GM21360 (cell line): Measurements from ENCODE around the gene INKA1.

Experiments
- ATAC-seq: cut with Tn5 transposase; IDR thresholded peaks from one replicate; pipeline ENCODE4 v1.9.1; 2021; ENCODE audit warnings: mild to moderate bottlenecking, moderate library complexity; ENCODE audit not compliant: unreplicated experiment

Gene INKA1

DNA sequence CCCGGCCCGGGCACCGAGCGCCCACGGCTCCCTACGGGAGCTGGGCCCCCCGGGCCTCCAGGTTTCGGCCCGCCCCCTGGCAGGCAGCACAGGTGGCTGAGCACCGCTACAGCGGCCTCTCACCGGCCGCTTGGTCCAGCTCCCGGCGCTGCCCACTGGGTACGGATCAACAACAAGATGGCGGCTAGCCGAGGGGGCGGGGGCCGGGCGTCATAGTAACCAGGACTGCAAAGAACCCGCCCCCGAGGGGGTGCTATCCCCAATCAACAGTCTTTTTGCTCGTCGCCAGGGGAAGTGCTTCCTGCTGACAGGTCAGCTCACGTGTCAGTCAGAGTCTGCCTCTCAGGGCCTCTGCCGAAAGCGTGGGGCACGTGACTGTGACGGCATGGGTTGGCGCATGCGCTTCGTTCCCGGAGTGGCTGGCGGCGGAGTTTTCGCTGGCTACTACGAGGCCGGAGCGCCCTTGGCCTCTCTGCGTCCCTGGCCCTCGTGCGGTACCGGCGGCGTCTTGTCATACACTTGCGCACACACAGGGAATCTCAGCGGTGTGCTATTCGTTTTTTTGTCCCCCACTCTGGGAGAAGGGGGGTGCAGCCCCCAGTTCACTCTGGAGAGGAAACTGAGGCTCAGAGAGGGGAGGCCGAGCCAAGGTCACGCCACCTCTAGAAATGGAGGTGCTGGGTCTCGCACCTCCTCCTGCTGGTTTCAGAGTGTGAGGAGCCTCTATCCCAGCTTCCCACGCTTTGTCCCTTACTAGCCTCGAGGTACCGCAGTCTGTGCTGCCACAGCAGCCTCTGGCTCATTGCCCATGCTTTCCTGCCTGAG is 16.5 kb upstream of the INKA1 start, which contains the start of gene IP6K1:
Gene IP6K1, minus strand, starts transcription at position 186 of the 825 bp plus-strand sequence. CDS start 38,502 bp downstream, outside the sequence.
- peak; percentile 96 for ATAC-seq

DNA sequence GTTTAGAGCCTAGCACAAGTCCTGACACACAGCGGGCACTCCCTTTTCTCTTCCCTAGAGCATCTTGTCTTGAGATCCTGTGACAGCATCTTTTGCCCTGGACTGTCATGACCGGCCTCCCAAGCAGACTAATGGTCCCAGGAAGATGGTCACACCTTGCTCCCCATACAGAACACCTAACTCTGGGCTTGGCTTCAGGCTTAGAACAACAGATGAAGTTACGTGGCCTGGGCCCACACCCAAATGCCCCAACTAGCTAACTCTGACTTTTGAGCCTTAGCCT is 15.9 kb upstream of the INKA1 start:
- no peak for ATAC-seq

DNA sequence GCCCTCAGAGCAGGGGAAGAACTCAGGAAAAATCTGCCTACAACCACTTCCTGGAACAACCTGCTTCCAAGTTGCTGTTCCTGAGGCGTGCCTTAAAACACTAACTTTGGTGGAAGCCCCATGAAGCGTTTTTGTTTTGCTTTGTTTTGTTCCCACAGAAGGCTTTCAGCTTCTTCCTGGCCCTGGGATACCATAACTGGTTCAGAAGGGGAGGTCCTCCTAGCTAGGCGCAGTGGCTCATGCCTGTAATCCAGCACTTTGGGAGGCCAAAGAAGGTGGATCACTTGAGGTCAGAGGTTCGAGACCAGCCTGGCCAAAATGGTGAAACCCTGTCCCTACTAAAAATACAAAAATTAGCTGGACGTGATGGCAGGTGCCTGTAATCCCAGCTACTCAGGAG is 15.5 kb upstream of the INKA1 start:
- ATAC-seq, result no peak

DNA sequence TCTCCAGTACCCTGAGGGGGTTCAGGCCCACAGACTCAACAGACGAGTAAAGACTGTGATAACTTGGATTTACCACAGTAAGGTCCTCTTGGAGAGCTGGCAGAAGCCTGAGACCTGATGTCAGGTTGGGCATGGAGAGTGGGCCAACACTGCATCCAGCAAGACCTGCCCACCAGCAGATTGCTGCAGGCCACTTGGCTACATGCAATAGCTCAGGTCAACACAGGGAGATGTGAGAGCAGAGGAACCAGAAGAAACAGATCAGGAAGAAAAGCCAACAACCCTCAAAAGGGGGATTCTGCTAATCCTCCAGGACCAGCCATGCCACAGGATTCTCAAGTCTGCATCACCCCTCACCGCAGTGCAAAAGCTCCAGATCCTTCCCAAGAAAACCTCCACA is 15.0 kb upstream of the INKA1 start:
- no peak for ATAC-seq

DNA sequence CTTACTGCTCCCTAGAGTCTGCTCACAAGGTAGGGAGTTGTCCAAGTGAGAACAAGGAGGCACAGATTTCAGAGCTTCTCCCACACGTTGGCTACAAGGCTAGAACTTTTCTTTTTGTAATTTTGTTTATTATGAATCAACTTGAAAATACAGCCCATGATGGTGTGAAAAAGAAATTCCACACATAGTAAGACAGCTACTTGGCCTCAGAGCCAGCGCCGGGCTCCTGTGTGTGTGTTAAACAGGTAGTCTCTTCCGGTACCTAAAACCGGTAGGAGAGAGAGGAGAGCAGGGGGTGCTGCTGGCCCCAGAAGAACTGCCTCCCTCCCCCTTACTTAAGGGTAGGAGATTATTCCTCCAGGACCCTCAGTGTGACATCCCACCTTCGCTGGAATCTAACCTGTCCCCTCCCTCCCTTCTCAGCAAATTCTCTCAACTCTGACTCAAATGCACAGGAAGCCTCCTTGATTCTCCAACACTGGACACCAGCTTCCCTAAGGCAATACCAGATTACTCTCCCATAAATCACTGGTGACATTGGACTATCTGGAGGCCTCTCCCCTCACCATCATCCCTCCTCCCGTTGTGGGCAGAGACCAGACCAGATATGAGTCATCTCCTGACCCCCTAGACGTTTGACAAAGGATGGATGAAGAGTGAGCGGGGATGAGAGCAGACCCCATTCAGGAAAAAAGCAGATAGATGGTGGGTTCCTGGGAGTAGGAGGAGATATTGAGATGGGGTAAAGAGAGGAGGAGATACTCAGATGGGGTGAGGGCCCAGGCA is 12.2 kb upstream of the INKA1 start:
- ATAC-seq, result no peak

DNA sequence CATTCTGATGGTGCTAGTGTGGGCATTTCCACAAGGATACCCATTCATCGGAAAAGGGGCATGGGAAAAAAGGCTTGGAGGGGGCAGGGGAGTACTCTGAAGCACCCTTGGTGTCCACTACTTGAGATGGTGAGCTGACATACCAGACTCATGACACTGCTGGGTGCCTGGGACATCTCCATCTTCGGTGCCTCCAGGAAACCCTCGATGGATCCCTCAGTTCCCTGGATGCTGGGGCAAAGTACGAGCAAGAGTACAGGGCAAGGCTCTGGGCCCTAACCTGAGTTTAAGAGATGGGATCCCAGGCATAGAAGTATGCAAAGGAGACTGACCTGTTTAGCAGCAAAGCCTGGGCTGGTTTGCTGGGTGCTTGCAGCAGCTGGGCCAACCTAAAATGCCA is 11.5 kb upstream of the INKA1 start:
- ATAC-seq, result no peak

DNA sequence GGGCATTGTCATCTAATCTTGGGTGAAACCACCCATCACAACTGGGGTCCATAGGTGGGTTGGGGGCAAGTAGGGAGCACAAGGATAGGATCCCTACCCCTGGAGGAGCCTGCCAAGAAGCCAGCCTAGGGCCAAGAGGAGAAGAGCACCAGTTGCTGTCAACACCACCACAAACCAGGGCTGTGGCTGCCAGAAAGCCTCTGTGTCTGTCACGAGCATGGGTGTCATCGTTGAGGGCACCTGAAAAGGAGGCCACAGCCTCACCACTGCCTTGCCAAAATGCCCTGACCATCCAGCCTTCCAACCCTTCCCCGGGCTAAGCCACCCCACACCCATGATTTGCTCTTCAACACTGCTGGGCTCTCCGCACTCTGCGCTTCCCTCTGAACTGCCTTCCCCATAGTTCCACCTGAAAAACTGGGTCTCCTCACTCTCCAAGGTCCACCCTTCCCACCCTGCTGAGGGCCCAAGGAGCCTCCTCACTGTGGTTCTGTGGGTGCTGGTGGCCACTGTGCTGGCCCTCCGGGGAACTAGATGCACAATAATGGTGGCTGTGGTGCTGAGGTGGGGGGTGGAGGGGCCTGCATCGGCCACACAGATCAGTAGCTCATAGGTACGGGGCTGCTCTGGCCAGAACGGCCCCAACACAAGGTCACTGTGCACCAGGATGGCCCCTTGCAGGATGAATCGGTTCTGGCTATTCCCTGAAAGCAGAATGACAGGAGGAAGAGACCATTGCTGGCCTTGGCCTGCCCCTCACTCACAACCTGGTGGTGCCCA is 10.5 kb upstream of the INKA1 start:
- no peak for ATAC-seq

DNA sequence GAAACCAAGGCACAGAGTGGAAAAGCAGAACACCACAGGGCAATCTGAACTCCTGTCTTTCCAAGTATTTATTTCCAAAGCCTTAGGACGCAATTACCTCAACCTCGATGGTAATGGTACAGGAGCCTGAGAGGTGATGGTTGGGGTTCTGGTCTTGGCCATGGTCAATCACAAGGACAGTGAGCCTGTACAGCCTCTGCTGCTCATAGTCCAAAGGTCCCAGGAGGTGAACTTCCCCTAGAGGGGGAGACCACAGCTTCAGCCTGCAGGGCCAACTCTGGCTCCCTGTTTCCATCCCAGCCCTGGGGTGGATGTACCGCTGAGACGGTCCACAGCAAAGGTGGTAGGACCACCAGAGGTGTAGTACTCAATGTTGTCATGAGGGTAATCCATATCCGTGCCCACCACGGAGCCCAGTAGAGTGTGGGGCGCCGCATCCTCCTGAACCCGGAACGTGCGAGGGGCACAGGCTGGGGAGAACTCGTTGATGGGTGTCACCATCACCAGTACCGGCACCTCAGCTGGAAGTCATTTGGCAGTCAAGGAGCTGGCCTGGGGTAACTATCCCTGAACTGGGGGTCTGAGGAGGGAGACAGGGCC is 9.5 kb upstream of the INKA1 start:
- ATAC-seq, result no peak

DNA sequence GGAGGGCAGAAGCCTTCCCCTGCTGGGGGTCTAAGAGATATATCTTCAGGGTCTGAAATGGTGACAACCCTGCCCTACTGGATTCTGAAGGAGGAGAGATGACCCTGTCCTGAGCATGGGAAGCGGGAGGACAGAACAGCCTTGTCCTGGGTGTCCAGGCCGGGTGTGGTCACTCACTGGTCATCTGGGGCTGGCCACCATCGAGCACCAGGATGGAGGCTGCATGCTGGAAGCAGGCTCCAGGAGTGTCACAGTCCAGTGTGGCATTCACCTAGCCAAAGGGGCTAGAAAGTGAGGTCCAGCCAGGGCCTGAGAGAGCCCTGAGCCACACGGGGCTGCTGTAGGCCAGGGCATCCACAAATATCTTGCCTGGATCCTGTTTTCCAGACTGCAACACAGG is 8.6 kb upstream of the INKA1 start:
- ATAC-seq, result no peak

DNA sequence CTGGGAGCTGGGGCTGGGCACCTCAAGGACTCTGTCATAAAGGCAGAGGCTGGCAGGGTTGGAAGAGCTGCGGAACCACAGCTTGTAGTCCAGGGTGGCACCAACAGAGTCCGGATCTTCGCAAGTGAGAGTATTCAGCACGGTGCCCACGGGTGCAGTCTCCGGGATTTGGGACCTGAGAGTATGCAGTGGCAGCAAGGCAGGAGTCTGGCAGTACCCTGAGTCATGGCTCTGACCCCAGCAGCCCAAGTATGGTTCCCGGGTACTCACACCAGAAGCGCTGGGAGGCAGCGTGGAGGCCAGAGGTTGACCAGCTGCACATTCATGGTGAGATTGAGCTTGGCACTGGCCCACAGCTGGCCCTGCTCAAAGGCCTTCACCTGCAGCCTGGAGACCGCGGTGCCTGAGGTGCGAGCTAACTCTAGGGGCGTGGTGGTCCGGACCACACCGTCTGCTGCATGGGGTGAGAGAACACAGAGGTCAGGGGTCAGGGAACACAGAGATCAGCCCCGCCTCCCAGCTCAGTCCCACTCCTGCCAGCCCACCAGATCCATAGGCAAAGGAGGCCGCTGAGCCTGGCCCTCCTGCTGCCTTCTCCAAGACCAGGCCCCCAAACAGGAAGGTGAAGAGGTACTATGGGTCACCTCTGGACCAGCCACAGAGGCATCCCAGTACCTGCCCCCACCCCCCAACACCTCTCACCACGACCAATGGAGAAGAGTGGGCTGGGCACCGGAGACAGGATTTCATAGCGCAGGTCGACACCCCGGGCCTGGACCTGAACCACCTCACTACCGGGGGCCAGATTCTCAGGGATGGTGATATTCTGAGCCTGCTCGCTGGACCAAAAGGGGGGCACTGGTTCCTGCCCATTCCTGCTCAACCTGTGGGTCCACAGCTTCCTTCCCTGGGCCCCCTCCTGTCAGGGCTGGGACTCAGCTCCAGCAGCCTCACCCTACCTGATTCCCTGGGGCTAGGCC is 7.8 kb upstream of the INKA1 start:
- ATAC-seq, result no peak

DNA sequence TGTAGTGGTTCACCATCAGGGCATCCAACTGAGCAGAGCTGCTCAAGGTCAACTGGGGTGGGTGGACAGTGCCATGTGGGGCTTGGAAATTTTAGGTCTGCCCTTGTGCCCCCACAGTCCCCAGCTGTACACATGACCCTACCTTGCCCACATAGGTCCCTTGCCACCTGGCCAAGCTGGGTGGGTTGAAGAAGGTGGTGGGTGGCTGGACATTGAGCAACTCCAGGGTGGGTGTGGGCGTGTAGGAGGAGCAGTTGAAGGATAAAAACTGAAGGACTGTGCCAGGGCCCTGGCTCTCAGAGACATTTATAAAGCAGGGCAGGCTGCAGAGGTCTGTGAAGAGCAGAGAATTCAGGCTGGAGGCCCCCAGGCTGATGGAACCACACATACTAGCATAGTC is 4.0 kb upstream of the INKA1 start:
- no peak for ATAC-seq

DNA sequence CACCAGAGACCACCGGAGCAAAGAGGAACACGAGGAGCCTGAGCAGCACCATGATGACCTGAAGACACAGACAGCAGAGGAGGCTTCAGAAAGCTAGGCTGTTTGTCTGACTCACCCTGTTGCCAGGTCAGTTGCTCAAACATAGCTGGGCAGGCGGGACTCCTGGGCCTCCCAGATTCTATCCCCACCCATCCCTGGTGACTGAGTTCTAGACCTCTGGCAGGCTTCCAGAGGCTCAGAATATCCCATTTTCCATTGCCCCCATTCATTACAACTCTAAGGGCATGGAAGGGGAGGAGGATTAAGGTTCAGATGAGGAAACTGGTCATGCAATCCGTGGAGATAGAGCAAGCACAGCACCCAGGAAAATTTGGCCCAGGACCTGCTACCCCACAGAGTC is 3.3 kb upstream of the INKA1 start, which contains the start of gene CDHR4:
Gene CDHR4, minus strand, starts transcription at position 113 of the 400 bp plus-strand sequence. Its CDS starts 61 bp downstream, at position 52.
- no peak for ATAC-seq

DNA sequence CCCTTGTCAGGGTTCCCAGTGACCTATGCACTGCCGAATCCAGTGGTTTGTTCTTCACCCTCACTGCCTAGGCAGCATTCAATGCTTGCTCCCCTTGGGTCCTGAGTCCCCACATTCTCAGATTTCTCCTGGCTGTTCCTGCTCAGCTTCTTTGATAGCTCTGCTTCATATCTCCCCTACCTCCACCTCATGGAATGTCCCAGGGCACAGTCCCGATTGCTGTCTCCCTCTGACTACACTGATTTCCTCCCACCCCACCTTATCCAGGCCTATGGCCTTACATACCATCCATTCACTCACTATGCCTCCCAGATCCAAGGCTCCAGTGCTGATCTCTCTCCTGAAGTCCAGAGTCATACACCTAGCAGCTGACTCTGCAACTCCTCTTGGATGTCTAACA is 1.9 kb upstream of the INKA1 start:
- no peak for ATAC-seq

DNA sequence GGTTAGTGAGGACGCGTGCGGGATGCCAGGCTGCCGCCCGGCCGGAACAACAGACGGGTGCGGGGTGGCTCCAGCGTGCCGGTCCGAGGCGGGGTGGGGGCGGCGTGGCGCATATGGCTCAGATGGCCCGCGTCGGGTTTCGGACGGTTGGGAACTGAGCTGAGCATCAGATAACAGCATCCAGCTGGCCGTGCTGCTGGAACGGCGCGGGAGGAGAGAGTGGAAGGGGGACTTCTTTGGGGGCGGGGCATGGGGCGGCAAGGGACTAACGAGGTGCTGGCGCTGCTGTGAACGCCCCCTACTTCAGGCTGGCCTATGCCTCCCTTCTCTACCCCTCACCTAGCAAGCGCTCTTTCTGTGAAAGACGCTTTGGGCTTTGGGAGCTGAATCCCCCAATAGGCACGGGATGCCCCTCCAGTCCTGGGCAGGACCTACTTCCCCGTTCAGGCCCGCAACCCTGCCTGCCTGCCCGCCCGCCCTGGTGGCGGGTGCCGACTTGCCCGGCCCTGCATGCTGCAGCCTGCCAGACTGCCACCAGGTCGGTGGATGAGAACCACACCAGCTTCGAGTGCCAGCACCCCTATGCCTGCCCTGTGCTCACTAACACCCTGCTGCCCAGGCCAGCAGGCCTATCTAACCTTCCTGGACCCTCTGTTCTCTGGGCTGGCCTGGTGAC is 542 bp downstream of the INKA1 start:
- ATAC-seq, result peak; percentile 9

DNA sequence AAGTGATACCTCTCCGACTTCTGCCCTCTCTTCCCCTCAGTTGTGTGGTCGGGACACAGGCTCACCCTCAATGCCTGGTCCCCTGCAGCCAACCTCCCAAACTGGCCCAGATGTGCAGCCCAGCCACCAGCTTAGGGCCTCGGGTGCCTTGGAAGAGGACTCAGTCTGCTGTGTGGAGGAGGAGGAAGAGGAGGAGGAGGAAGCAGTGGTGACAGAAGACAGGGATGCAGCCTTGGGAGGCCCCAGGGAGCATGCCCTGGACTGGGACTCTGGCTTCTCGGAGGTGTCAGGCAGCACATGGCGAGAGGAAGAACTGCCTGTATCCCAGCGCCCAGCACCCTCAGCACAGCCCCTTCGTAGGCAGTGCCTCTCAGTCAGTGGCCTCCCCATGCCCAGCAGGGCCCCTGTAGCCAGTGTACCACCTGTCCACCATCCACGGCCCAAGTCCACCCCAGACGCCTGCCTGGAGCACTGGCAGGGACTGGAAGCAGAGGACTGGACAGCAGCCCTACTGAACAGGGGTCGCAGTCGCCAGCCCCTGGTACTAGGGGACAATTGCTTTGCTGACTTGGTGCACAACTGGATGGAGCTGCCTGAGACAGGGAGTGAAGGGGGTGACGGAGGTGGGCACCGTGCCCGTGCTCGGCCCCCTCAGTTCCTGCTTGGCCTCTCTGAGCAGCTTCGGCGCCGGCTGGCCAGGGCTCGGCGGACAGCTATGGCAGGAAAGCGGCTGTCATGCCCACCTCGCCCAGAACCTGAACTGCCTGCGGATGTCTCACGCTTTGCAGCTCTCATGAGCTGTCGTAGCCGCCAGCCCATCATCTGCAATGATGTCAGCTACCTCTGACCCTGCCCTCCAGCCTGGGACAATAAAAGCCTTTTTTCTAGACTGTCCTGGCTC is 1.3 kb downstream of the INKA1 start:
- ATAC-seq, result no peak

DNA sequence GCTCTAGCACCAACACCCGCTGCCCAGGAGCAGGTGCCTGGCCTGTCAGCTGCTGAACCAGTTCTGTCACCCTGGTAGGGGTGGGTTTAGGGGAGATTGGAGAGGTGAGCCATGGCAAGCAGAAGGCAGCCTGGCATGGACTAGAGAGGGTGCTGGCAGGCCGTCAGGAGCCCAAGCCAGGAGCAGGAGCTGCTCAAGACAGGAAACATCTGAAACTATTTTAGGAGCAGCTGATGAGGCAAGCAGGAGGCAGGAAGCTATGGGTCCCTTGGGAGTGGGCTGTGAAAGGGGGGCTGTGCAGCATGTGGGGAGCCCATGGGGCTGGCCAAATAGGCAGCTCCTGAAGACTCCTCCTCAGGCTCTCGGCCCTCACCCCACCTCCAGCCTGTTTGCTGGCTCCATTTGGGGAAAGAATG is 2.3 kb downstream of the INKA1 start:
- no peak for ATAC-seq

DNA sequence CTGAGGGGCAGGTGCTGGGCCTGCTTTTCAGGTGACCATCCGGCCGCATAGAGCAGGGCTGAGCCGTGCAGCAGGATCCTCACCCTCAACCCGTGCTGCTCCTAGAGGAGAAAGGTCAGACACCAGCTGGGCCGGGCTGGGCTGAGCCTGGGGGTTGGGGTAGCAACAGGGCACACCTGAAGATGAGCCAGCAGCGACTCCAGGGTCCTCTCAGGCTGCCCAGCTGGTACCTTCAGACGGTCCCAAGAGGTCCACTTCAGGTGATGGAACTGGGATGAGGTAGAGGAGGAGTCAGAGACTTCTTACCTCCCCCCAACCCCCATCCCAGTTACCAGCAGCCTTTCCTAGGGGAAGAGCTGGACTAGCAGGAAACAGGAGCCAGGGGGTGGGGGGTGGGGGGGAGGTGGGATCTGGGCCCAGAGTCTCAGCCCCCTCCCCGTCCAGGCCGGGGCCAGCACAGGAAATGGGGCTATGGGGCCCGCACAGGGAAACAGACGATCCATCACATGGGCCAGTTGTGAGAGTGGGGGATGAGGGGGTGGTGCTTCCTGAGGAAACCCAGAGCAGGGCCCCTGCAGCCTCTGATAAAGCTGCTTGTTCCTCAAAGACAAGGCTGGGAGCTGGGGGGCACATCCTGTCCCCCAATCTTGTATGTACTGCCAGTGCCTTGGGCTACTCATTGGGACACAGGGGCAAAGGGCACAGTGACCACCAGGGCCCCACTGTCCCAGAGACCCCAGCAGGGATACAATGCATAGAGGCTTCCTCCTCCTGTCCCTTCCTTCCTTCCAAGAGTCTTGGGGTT is 3.0 kb downstream of the INKA1 start:
- ATAC-seq, result no peak

DNA sequence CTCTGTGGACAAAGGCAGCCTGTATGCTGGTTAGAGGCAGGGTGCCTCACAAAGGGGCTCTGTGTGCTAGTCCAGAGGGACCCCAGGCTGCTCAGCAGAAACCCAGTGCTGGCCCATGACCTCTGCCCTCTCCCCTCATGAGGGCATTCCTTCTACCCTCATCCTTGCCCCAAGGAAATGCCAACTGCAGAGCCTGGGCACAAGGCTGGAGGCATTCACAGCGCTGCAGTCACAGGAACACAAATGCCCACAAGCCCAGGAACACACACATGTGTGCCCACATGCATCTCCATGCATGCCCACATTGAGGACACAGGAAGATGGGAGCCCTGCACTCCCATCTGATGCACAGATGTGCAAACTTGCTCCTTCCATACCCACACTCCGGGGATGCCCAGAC is 3.8 kb downstream of the INKA1 start:
- no peak for ATAC-seq
